Adrenal gland (tissue), 5 donors: ENCODE measurements around the gene PLAGL2.

Experiments
- CTCF ChIP-seq, 6 experiments: fragments of 450-650 bp in 4 of 6; fragments of 200-600 bp in 2 of 6; sonication (generic) in 1 of 6; IDR thresholded peaks; 1 replicate in 5 of 6; 2 replicates in 1 of 6; pipeline versions ENCODE4 v1.5.1 to v1.8.0; 2016 to 2021; ENCODE audit warnings: antibody characterized with exemption in 6 of 6, mild to moderate bottlenecking in 2 of 6, moderate library complexity in 1 of 6
- POLR2A ChIP-seq, 2 donors: fragments of 450-650 bp; IDR thresholded peaks; one replicate each; pipeline ENCODE4 v1.6.1; 2017; ENCODE audit warnings: antibody characterized with exemption in 2 of 2, mild to moderate bottlenecking in 2 of 2, moderate library complexity in 1 of 2
- donor health status: DM: no; HTN: no; CAD: no.

- no peak for TF ChIP-seq CTCF (IDR thresholded peaks at IDR 0.05)
- no peak for TF ChIP-seq POLR2A (IDR thresholded peaks at IDR 0.05)
Measured at GRCh38 chr20:32162351-32162750, 45.2 kb downstream of the PLAGL2 start.
